DOHH2 (cell line): ENCODE data around the gene CERS5.

Source experiments
- H3F3A ChIP-seq: fragments of 200-600 bp; sonication (generic), shearing (Covaris generic); 2 replicates; pipeline ENCODE4 v1.6.0; 2016; ENCODE audit warnings: antibody characterized with exemption, mild to moderate bottlenecking; ENCODE audit not compliant: control insufficient read depth, insufficient read depth
- H3K27ac ChIP-seq: fragments of 200-600 bp; sonication (generic); 2 replicates; pipeline ENCODE4 v1.5.1; 2014; ENCODE audit warnings: low read depth, mild to moderate bottlenecking, low read length, moderate library complexity
- H3K27me3 ChIP-seq: fragments of 200-600 bp; sonication (generic); 2 replicates; pipeline ENCODE4 v1.6.1; 2014; ENCODE audit warnings: mild to moderate bottlenecking, low read length, mixed read lengths; ENCODE audit not compliant: control insufficient read depth
- H3K36me3 ChIP-seq: fragments of 200-600 bp; sonication (generic); 2 replicates; pipeline ENCODE4 v1.6.1; 2014; ENCODE audit warnings: mild to moderate bottlenecking, low read length, moderate library complexity, mixed read lengths; ENCODE audit not compliant: control insufficient read depth
- H3K4me1 ChIP-seq: fragments of 200-600 bp; sonication (generic); 2 replicates; pipeline ENCODE4 v1.6.1; 2014; ENCODE audit warnings: mild to moderate bottlenecking, low read length, mixed read lengths; ENCODE audit not compliant: control insufficient read depth
- H3K4me2 ChIP-seq: fragments of 200-600 bp; sonication (generic); 2 replicates; pipeline ENCODE4 v1.6.0; 2014; ENCODE audit warnings: mild to moderate bottlenecking, low read length, moderate library complexity
- H3K4me3 ChIP-seq: fragments of 200-600 bp; sonication (generic); 2 replicates; pipeline ENCODE4 v1.5.1; 2014; ENCODE audit warnings: mild to moderate bottlenecking, low read length, mixed read lengths
- H3K79me2 ChIP-seq: fragments of 200-600 bp; sonication (generic); 2 replicates; pipeline ENCODE4 v1.6.1; 2014; ENCODE audit warnings: mild to moderate bottlenecking, low read length, mixed read lengths; ENCODE audit not compliant: control insufficient read depth
- H3K9me2 ChIP-seq: fragments of 200-600 bp; sonication (generic); replicated peaks from 2 replicates; pipeline ENCODE4 v1.6.1; 2014; ENCODE audit warnings: mild to moderate bottlenecking, low read length, mixed read lengths; ENCODE audit not compliant: control insufficient read depth
- H3K9me3 ChIP-seq: fragments of 200-600 bp; sonication (generic); 2 replicates; pipeline ENCODE4 v1.6.1; 2014; ENCODE audit warnings: antibody characterized with exemption, low read length, mixed read lengths; ENCODE audit not compliant: control insufficient read depth, insufficient read depth
- H4K20me1 ChIP-seq: fragments of 200-600 bp; sonication (generic); 2 replicates; pipeline ENCODE4 v1.6.0; 2014; ENCODE audit warnings: low read depth, mild to moderate bottlenecking, antibody characterized with exemption, low read length, moderate library complexity; ENCODE audit not compliant: control insufficient read depth, insufficient read depth
- EZH2phosphoT487 ChIP-seq: fragments of 200-600 bp; sonication (generic); IDR thresholded peaks from 2 replicates; pipeline ENCODE4 v1.6.1; 2017; ENCODE audit warnings: borderline replicate concordance, mild to moderate bottlenecking, antibody characterized with exemption, low read length, moderate library complexity, mixed read lengths
- TF ChIP-seq, protein P1 (sequence below): fragments of 200-600 bp; sonication (generic); IDR thresholded peaks from one replicate; pipeline ENCODE4 v1.5.1; 2014; ENCODE audit warnings: antibody characterized with exemption, mild to moderate bottlenecking, low read depth, low read length; ENCODE audit not compliant: poor library complexity, severe bottlenecking

The CERS5 gene

DNA sequence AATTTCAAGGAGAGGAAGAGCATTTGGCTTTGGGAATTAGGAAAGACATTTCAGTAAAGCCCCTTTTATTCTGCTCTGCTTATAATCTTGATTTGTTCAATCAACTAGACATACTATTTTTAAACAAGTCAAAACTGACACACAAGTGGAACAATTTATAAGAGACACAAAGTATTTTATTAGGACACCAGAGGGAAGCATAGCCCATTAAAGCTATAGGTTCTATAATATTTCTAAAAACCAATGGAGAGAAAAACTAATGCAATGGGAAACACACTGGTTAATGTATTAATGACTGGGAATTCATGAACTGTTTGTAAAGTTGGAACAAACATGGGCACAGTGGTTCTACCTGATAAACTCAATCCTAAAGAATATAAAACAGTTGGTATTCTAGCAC, 15.3 kb upstream of the CERS5 start:
- Histone ChIP-seq H3F3A (no peaks in the 10 kb centered on the region), H3K4me3 (no peak overlapping the region), H3K4me2 (no peak overlapping the region), H3K9me3 (no peaks in the 10 kb centered on the region), H3K27me3 (no peaks in the 10 kb centered on the region), H3K36me3 (peaks cover 17% of the 10 kb centered on the region), H3K9me2 (no peaks in the 10 kb centered on the region), H3K4me1 (peaks cover 7% of the 10 kb centered on the region; the same call in 1 of the 2 replicates), H3K27ac (no peak overlapping the region), H4K20me1 (no peaks in the 10 kb centered on the region), H3K79me2 (no peaks in the 10 kb centered on the region)
- TF ChIP-seq, protein P1, sequence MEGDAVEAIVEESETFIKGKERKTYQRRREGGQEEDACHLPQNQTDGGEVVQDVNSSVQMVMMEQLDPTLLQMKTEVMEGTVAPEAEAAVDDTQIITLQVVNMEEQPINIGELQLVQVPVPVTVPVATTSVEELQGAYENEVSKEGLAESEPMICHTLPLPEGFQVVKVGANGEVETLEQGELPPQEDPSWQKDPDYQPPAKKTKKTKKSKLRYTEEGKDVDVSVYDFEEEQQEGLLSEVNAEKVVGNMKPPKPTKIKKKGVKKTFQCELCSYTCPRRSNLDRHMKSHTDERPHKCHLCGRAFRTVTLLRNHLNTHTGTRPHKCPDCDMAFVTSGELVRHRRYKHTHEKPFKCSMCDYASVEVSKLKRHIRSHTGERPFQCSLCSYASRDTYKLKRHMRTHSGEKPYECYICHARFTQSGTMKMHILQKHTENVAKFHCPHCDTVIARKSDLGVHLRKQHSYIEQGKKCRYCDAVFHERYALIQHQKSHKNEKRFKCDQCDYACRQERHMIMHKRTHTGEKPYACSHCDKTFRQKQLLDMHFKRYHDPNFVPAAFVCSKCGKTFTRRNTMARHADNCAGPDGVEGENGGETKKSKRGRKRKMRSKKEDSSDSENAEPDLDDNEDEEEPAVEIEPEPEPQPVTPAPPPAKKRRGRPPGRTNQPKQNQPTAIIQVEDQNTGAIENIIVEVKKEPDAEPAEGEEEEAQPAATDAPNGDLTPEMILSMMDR: no peak
- no peak for TF ChIP-seq EZH2phosphoT487

DNA sequence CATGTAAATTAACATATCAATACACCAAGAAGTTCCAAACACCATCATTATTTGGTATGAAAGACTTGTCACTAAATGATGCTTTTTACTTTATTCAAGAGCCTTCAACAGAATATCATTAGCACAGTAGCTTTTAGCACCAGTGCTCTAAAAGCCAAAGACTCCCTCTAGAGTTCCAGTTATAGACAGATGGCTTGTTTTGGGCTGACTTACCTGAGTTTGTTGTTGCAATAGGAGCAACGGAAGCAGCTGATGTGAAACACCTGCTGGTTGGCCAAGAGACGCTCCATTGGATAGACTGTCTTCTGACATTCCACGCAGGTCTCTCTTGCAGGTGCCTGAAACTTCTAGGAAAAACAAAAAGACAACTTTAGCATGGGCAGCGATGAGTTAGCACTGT, 14.5 kb upstream of the CERS5 start:
- no peak overlapping the region for H3K27ac ChIP-seq
- no peaks in the 10 kb centered on the region for H3K9me2 ChIP-seq
- no peaks in the 10 kb centered on the region for H3K79me2 ChIP-seq
- H3K27me3 ChIP-seq: no peaks in the 10 kb centered on the region
- no peak overlapping the region for H3K4me2 ChIP-seq
- no peak for TF ChIP-seq EZH2phosphoT487
- TF ChIP-seq, protein P1: no peak
- peaks cover 7% of the 10 kb centered on the region; the same call in 1 of the 2 replicates for H3K4me1 ChIP-seq
- H3F3A ChIP-seq: no peaks in the 10 kb centered on the region
- no peaks in the 10 kb centered on the region for H3K9me3 ChIP-seq
- no peaks in the 10 kb centered on the region for H4K20me1 ChIP-seq
- H3K4me3 ChIP-seq: no peak overlapping the region
- H3K36me3 ChIP-seq: peaks cover 25% of the 10 kb centered on the region

DNA sequence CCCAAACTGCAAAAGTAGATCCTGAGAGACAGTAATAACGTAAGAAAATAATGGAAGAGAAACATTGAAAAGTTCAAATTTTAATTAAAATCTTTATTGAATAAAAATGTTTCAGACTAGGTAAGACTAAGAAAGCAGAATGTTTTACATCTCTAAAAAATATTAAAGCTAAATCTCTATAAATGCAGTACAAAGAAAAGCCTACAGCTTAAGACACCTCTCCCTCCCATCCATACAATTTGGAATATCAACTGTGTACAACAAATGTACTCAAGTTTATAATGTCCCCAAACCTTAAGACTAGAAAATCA, 8.5 kb upstream of the CERS5 start:
- no peak overlapping the region for H3K4me3 ChIP-seq
- H4K20me1 ChIP-seq: no peaks in the 10 kb centered on the region

More for the DNA sequence above, 8.5 kb upstream of the CERS5 start:
- Histone ChIP-seq H3K9me3 (no peaks in the 10 kb centered on the region), H3K36me3 (peaks cover 15% of the 10 kb centered on the region), H3K4me1 (no peaks in the 10 kb centered on the region), H3K27me3 (no peaks in the 10 kb centered on the region), H3F3A (peaks cover 7% of the 10 kb centered on the region; the same call in 1 of the 2 replicates), H3K79me2 (no peaks in the 10 kb centered on the region), H3K27ac (no peak overlapping the region), H3K9me2 (no peaks in the 10 kb centered on the region), H3K4me2 (no peak overlapping the region)
- TF ChIP-seq EZH2phosphoT487: no peak
- TF ChIP-seq, protein P1: no peak
